ENCODE measurements around the gene ITPA.

ITPA gene

DNA sequence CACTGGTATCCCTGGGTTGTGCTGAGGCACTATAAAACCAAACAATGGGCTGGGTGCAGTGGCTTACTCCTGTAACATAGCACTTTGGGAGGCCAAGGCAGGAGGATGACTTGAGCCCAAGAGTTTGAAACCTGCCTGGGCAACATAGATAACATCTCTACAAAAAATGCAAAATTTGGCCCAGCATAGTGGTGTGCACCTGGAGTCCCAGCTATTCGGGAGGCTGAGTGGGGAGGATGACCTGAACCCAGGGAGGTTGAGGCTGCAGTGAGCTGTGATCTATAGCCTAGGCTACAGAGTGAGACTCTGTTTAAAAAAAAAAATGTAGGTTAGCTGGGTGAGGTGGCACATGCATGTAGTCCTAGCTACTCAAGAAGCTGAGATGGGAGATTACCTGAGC, 37.4 kb downstream of the ITPA start:
- CTCF ChIA-PET, result no interaction called here
- DNase-seq, result no peak
- no peaks in the 10 kb centered on the region for H3K9me3 Mint-ChIP-seq
- H3K4me1 Mint-ChIP-seq, result peaks cover 7% of the 10 kb centered on the region
- no peak overlapping the region for H3K27ac Mint-ChIP-seq
- H3K36me3 Mint-ChIP-seq, result no peaks in the 10 kb centered on the region
- H3K4me3 Mint-ChIP-seq, result no peak overlapping the region
- peaks cover 81% of the 10 kb centered on the region for H3K27me3 Mint-ChIP-seq

DNA sequence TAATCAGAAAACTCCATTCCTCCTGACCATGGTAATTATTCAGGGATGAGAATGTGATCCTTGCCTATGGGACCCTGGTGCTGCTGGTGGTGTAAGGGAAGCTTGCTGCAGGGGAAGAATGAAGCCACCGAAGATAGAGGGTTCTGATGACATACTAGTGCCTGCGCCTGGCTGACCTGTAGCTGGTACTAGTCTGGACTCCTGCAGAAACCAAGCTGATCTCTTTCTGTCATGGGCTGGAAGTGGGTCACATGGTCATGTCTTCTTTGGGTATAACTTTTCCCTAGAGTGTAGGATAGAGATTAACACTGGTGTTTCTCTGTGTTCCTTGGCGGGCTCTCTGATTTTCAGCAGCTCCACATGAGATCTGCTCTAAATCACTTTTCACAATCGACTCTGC, 38.3 kb downstream of the ITPA start:
- Mint-ChIP-seq H3K4me1 (peaks cover 7% of the 10 kb centered on the region), H3K27me3 (peaks cover 72% of the 10 kb centered on the region), H3K4me3 (no peak overlapping the region), H3K27ac (no peak overlapping the region), H3K36me3 (no peaks in the 10 kb centered on the region), H3K9me3 (no peaks in the 10 kb centered on the region)
- CTCF ChIA-PET, result interaction anchor here (0.6 to 2.5 kb wide), 3 partner anchors 28 to 906 kb away, joined by 5 to 10 read pairs (median 5); no protein-coding TSS in a partner anchor
- no peak for DNase-seq

GRCh38 chr20:3248167-3248992, 39.1 kb downstream of the ITPA start:
- Mint-ChIP-seq H3K9me3 (no peaks in the 10 kb centered on the region), H3K27ac (no peak overlapping the region), H3K27me3 (peaks cover 68% of the 10 kb centered on the region), H3K4me3 (no peak overlapping the region), H3K4me1 (peaks cover 7% of the 10 kb centered on the region), H3K36me3 (no peaks in the 10 kb centered on the region)
- CTCF ChIA-PET, result interaction anchor here (0.6 to 2.5 kb wide), 4 partner anchors 9 to 144 kb away, joined by 3 to 10 read pairs (median 4); partner anchors contain the start of gene SLC4A11
- DNase-seq, result peak; percentile 39

DNA sequence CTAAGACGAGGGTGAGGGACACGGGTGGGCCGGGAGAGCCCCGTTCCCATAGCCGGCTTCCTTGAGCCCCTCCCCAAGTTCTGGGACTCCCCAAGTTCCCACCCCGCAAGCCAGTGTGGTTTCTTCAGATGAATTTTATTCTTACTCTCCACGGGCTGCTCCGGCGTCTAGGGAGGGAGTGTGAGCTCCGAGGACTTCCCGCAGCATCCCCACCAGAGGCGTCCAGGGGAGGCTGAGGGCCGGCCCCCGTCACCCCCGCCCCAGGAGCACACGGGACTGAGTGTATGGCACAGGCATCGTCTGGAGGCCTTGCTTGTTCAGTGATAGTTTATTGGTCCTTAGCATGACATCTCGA, 39.7 kb downstream of the ITPA start:
- Mint-ChIP-seq H3K4me3 (no peak overlapping the region), H3K27me3 (peaks cover 62% of the 10 kb centered on the region), H3K9me3 (no peaks in the 10 kb centered on the region), H3K27ac (no peak overlapping the region), H3K4me1 (peaks cover 7% of the 10 kb centered on the region), H3K36me3 (no peaks in the 10 kb centered on the region)
- DNase-seq, result no peak
- CTCF ChIA-PET, result interaction anchor here (0.6 to 2.5 kb wide), 3 partner anchors 10 to 144 kb away, joined by 3 to 10 read pairs (median 4); partner anchors contain the start of gene SLC4A11

DNA sequence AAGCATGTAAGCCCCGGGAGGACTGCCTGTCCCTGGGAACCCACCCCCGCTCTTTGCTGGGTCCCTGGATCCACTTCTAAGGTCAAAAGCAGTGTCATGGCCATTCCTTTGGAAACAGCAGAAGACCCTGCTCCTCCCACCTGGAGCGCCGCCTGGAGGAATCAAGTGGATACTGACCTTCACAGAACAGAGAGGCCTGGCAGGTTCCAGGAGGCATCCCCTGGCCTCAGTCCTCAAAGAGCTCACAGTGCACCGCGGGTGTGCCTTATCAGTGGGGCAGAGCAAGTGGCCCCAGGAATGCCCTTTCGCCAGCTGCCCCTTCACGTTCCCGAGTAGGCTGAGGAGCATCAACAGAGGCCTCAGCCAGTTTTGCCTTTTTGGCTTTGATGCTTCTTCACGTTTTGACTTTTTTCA, 40.8 kb downstream of the ITPA start:
- Mint-ChIP-seq H3K36me3 (no peaks in the 10 kb centered on the region), H3K4me1 (peaks cover 7% of the 10 kb centered on the region), H3K27me3 (peaks cover 50% of the 10 kb centered on the region), H3K9me3 (no peaks in the 10 kb centered on the region), H3K27ac (no peak overlapping the region), H3K4me3 (no peak overlapping the region)
- CTCF ChIA-PET, result interaction anchor here (2.5 kb wide), 1 partner anchor 31 kb away, joined by 10 read pairs; no protein-coding TSS in a partner anchor
- DNase-seq, result no peak

- Mint-ChIP-seq H3K27me3 (peaks cover 38% of the 10 kb centered on the region), H3K9me3 (no peaks in the 10 kb centered on the region), H3K36me3 (no peaks in the 10 kb centered on the region), H3K27ac (no peak overlapping the region), H3K4me1 (peaks cover 7% of the 10 kb centered on the region), H3K4me3 (no peak overlapping the region)
- DNase-seq, result no peak
- CTCF ChIA-PET, result no interaction called here
Observed at GRCh38 chr20:3251806-3252205, 42.5 kb downstream of the ITPA start.

DNA sequence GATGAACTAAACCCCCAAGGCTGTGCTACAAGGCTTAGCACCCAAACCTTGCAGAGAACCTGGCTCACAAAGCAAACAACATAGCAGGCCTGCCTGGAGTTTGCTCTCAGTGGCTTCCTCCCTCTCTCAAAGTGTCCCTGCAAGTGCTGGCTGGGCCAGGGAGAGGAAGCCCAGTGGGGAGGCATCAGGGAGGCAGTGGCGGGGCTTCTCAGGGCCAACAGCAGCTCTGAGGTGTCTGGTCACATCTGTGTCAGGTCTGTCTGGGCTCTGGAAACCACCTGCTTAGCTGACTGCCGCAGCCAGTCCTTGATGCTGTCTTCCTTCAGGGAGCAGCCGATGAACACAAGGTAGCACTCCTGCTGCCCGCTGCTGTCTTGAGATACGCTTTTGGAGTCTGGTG, 46.4 kb downstream of the ITPA start:
- CTCF ChIA-PET, result no interaction called here

GRCh38 chr20:3258429-3258828, 49.1 kb downstream of the ITPA start:
- no peak for DNase-seq
- CTCF ChIA-PET, result interaction anchor here (0.5 kb wide), 1 partner anchor 484 kb away, joined by 3 read pairs; no protein-coding TSS in a partner anchor

More for the DNA sequence above, 46.4 kb downstream of the ITPA start:
- Mint-ChIP-seq H3K27me3 (peaks cover under 1% of the 10 kb centered on the region), H3K4me3 (no peak overlapping the region), H3K27ac (no peak overlapping the region), H3K9me3 (no peaks in the 10 kb centered on the region), H3K36me3 (no peaks in the 10 kb centered on the region), H3K4me1 (no peaks in the 10 kb centered on the region)
- DNase-seq, result no peak

DNA sequence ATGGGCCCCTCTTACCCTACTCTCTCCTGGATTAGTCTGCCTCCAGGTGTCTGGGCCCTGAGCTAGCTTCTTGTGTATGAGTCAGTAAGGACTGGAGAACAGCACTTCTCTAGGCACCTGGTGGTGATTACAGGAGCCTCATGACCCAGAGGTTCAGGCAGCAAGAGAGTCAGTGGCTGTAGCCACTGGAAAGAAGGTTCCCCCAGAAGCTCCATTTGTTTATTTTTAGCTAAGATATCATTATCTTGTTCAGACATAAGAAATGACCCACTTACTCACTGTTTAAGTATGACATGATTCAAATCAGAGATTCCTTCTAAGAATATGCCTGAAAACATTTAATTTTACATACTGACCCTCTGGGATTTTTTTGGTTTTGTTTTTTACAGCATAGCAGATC, 53.3 kb downstream of the ITPA start:
- Mint-ChIP-seq H3K9me3 (no peaks in the 10 kb centered on the region), H3K4me1 (no peaks in the 10 kb centered on the region), H3K36me3 (no peaks in the 10 kb centered on the region), H3K4me3 (no peak overlapping the region), H3K27ac (no peak overlapping the region), H3K27me3 (no peaks in the 10 kb centered on the region)
- no peak for DNase-seq
- CTCF ChIA-PET, result no interaction called here

More at GRCh38 chr20:3258429-3258828, 49.1 kb downstream of the ITPA start:
- no peaks in the 10 kb centered on the region for H3K9me3 Mint-ChIP-seq
- H3K27ac Mint-ChIP-seq, result no peak overlapping the region
- H3K27me3 Mint-ChIP-seq, result no peaks in the 10 kb centered on the region
- H3K4me3 Mint-ChIP-seq, result no peak overlapping the region
- no peaks in the 10 kb centered on the region for H3K4me1 Mint-ChIP-seq
- no peaks in the 10 kb centered on the region for H3K36me3 Mint-ChIP-seq

DNA sequence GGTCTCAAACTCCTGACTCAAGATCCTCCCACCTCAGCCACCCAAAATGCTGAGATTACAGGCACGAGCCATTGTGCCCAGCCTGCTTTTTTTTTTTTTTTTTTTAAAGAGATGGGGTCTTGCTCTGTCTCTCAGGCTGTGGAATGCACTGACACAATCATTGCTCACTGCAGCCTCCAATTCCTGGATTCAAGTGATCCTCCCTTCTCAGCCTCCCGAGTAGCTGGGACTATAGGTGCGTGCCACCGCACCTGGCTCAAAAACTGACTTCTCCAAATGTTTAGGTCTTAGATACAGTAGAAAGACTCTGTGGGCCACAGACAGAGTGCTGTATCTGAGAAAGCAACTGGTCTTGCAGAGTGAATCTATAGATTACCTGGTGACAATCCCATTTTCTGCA, 60.8 kb downstream of the ITPA start:
- Mint-ChIP-seq H3K9me3 (no peaks in the 10 kb centered on the region), H3K36me3 (no peaks in the 10 kb centered on the region), H3K4me1 (no peaks in the 10 kb centered on the region), H3K27me3 (no peaks in the 10 kb centered on the region), H3K4me3 (no peak overlapping the region), H3K27ac (no peak overlapping the region)
- CTCF ChIA-PET, result interaction anchor here (0.7 kb wide), 1 partner anchor 111 kb away, joined by 3 read pairs; no protein-coding TSS in a partner anchor
- no peak for DNase-seq

- Mint-ChIP-seq H3K36me3 (no peaks in the 10 kb centered on the region), H3K27ac (no peak overlapping the region), H3K4me1 (no peaks in the 10 kb centered on the region), H3K9me3 (no peaks in the 10 kb centered on the region), H3K4me3 (no peak overlapping the region), H3K27me3 (no peaks in the 10 kb centered on the region)
- no peak for DNase-seq
- CTCF ChIA-PET, result no interaction called here
Observed at GRCh38 chr20:3273371-3273770, 64.1 kb downstream of the ITPA start.
